Heart left ventricle (tissue), 16 donors: ENCODE measurements around the gene BOD1. TPM values are rescaled to one million over a fixed set of nuclear protein-coding genes. Genes with fewer than 3 reads are reported as not detected.

Experiments
- ATAC-seq, 4 donors: fragments of 200-7000 bp; cut with Tn5 transposase; one replicate each; pipeline ENCODE4 v1.9.1; 2020 to 2022; ENCODE audit warnings: moderate library complexity in 4 of 4, mild to moderate bottlenecking in 3 of 4, moderate number of reproducible peaks in 1 of 4
- DNase-seq, 5 donors: peaks; one replicate each; pipeline ENCODE4 v3.0.0-alpha.2; 2020
- H3K27ac ChIP-seq, 12 donors: fragments of 200-600 bp; sonication (generic) in 4 of 12; one replicate each; pipeline versions ENCODE4 v1.5.0 to v1.8.0; 2016 to 2022; ENCODE audit warnings: mild to moderate bottlenecking in 2 of 12
- H3K27me3 ChIP-seq, 9 donors: fragments of 200-600 bp; sonication (generic) in 2 of 9; one replicate each; pipeline versions ENCODE4 v1.5.1 to v1.8.0; 2016 to 2022; ENCODE audit warnings: mild to moderate bottlenecking in 3 of 9
- H3K36me3 ChIP-seq, 9 donors: fragments of 200-600 bp; sonication (generic) in 2 of 9; one replicate each; pipeline versions ENCODE4 v1.5.0 to v1.8.0; 2018 to 2022; ENCODE audit warnings: mild to moderate bottlenecking in 2 of 9
- H3K4me1 ChIP-seq, 12 donors: fragments of 200-600 bp; sonication (generic) in 4 of 12; one replicate each; pipeline versions ENCODE4 v1.5.0 to v1.8.0; 2016 to 2022; ENCODE audit warnings: mild to moderate bottlenecking in 3 of 12
- H3K4me3 ChIP-seq, 12 donors: fragments of 200-600 bp; sonication (generic) in 4 of 12; one replicate each; pipeline versions ENCODE4 v1.5.0 to v1.8.0; 2017 to 2022; ENCODE audit warnings: mild to moderate bottlenecking in 9 of 12, moderate library complexity in 4 of 12
- H3K9me3 ChIP-seq, 12 donors: fragments of 200-600 bp; sonication (generic) in 4 of 12; one replicate each; pipeline versions ENCODE4 v1.5.0 to v1.8.0; 2016 to 2022; ENCODE audit warnings: mild to moderate bottlenecking in 1 of 12
- CTCF ChIP-seq, 12 donors: fragments of 200-600 bp; sonication (generic) in 4 of 12; IDR thresholded peaks; one replicate each; pipeline versions ENCODE4 v1.5.0 to v1.8.0; 2018 to 2022; ENCODE audit warnings: antibody characterized with exemption in 12 of 12, mild to moderate bottlenecking in 5 of 12
- POLR2A ChIP-seq, 2 donors: fragments of 450-650 bp; IDR thresholded peaks; one replicate each; pipeline ENCODE4 v1.6.1; 2017; ENCODE audit warnings: antibody characterized with exemption in 2 of 2, mild to moderate bottlenecking in 2 of 2, moderate library complexity in 2 of 2
- WGBS, 4 donors: extraction: QIAGEN DNeasy Blood & Tissue Kit in 2 of 4; methylation state at CpG; one replicate each; pipeline versions ENCODE4 v1.1.5 to v1.1.7; 2013 to 2018; 5-methylcytosine and 5-hydroxymethylcytosine counted together
- intact Hi-C, 10 donors: fragments of 100-400 bp; cut with DNase I; formaldehyde crosslinking; loops; one replicate each; pipeline versions ENCODE4 v1.11.1 to v1.14.2; 2022
- polyA plus RNA-seq, 2 donors: library from polyadenylated mRNA; stranded (reverse); fragments of 200-250 nt; gene quantifications; one replicate each; pipeline ENCODE4 v1.2.3, GENCODE V29; 2013
- total RNA-seq, 9 donors: library from RNA; depleted of rRNA in 2 of 9; stranded (reverse); fragments of >200 nt in 2 of 9; fragmentation: NEBNext Ultra II Directional in 3 of 9; extraction: Animal tissue kit (Norgen Biotek cat#: 25700) in 3 of 9; gene quantifications; one replicate each; pipeline versions ENCODE4 v1.1.0 to v1.2.4, GENCODE V29; 2016 to 2023
- donor health status: ischemic (EF 13 %, LVEDD 7.1; RV severe dilation, severe dysfunction).
- donor health status: healthy with polysubstance abuse.
- donor health status: DM: no; HTN: yes; CAD: no.
- donor health status: DM: no; HTN: no; CAD: no.
- donor health status: ischemic (EF 25% LVEDD 6.9; RV normal size, moderate dysfunction).
- donor health status: ischemic (EF 25% LVEDD 5.7; RV mildly dilated, moderate dysfunction).
- donor health status: healthy.
- donor health status: DM: yes; HTN: yes; CAD: no.
- donor health status: ischemic (EF 35%, LVEDD 5.7; RV mildly dilated, moderate dysfunction).
- donor health status: nonischemic (EF 11% LVEDD 7.7; RV severe dilation, severe dysfunction).
- donor health status: DM: yes; HTN: yes; CAD: no.
- donor health status: PGD.
- donor health status: ischemic (EF 29% LVEDD 5.4; RV normal size, mild dysfunction).
- donor health status: nonischemic (EF 23%, LVEDD 6.1; RV moderate dilation, normal function).

Gene BOD1
- total and polyA plus RNA-seq, 11 donors = 21.6 to 51.0 (median 38.3) TPM

GRCh38 chr5:173663352-173664153 lies 47.1 kb upstream of the BOD1 start:
- DNase-seq (no peak), ATAC-seq (no peak)
- no peak overlapping the region for H3K27ac ChIP-seq
- TF ChIP-seq POLR2A (IDR thresholded peaks at IDR 0.05) = no peak
- no peak for TF ChIP-seq CTCF (IDR thresholded peaks at IDR 0.05)
- 88 to 90% (median 88%) methylated on average over 13 of the region's 13 CpGs for WGBS, 4 donors
- no peak overlapping the region for H3K4me3 ChIP-seq
- H3K27me3 ChIP-seq = no peaks in the 10 kb centered on the region
- no peaks in the 10 kb centered on the region for H3K36me3 ChIP-seq
- peaks cover 0 to 17% (median 0%) of the 10 kb centered on the region in 12 donors for H3K9me3 ChIP-seq
- peaks cover 0 to 11% (median 0%) of the 10 kb centered on the region in 12 donors for H3K4me1 ChIP-seq
- intact Hi-C loops = no loop called here

- WGBS, 4 donors = 93 to 95% (median 94%) methylated on average over 12 of the region's 12 CpGs
These were observed 46.3 kb upstream of the BOD1 start for GRCh38 chr5:173662581-173663351.

GRCh38 chr5:173660481-173661280 lies 44.2 kb upstream of the BOD1 start:
- H3K4me3 ChIP-seq = no peak overlapping the region
- H3K36me3 ChIP-seq = no peaks in the 10 kb centered on the region
- DNase-seq = no peak
- WGBS, 4 donors = 85 to 89% (median 87%) methylated on average over 14 of the region's 14 CpGs
- ATAC-seq = no peak
- TF ChIP-seq CTCF (IDR thresholded peaks at IDR 0.05) = no peak
- no peak for TF ChIP-seq POLR2A (IDR thresholded peaks at IDR 0.05)
- no peak overlapping the region for H3K27ac ChIP-seq
- peaks cover 0 to 14% (median 0%) of the 10 kb centered on the region in 12 donors for H3K9me3 ChIP-seq
- intact Hi-C loops = no loop called here
- peaks cover 0 to 11% (median 0%) of the 10 kb centered on the region in 12 donors for H3K4me1 ChIP-seq
- H3K27me3 ChIP-seq = no peaks in the 10 kb centered on the region

More at GRCh38 chr5:173662581-173663351, 46.3 kb upstream of the BOD1 start:
- Histone ChIP-seq H3K36me3 (no peaks in the 10 kb centered on the region), H3K9me3 (peaks cover 0 to 17% (median 0%) of the 10 kb centered on the region in 12 donors), H3K4me1 (peaks cover 0 to 11% (median 0%) of the 10 kb centered on the region in 12 donors), H3K27ac (no peak overlapping the region), H3K4me3 (no peak overlapping the region), H3K27me3 (no peaks in the 10 kb centered on the region)
- TF ChIP-seq POLR2A (IDR thresholded peaks at IDR 0.05) (no peak), CTCF (IDR thresholded peaks at IDR 0.05) (no peak)
- intact Hi-C loops = no loop called here
- DNase-seq = no peak
- no peak for ATAC-seq
